ENCODE measurements around the gene RAB6B.

DNA sequence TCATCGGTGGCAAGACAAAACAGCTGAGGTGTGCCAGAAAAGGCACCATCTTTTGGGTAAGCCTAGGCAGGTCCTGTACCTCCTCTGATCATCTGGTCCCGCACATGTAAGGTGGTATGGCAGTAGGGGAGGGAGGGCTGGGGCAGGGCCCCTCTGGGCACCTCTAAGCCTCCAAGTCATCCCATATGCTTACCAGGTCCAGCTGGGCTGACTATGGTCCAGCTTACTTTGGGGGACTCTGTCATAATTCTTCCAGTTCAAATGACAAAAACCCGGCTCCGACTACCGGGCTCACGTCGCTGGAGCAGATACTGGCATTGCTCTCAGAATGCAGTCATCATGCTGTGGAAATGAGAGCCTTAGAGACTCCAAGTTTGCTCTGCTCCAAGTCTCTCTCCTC lies 1.9 kb upstream of the RAB6B start:
- TF ChIP-seq, protein P1, sequence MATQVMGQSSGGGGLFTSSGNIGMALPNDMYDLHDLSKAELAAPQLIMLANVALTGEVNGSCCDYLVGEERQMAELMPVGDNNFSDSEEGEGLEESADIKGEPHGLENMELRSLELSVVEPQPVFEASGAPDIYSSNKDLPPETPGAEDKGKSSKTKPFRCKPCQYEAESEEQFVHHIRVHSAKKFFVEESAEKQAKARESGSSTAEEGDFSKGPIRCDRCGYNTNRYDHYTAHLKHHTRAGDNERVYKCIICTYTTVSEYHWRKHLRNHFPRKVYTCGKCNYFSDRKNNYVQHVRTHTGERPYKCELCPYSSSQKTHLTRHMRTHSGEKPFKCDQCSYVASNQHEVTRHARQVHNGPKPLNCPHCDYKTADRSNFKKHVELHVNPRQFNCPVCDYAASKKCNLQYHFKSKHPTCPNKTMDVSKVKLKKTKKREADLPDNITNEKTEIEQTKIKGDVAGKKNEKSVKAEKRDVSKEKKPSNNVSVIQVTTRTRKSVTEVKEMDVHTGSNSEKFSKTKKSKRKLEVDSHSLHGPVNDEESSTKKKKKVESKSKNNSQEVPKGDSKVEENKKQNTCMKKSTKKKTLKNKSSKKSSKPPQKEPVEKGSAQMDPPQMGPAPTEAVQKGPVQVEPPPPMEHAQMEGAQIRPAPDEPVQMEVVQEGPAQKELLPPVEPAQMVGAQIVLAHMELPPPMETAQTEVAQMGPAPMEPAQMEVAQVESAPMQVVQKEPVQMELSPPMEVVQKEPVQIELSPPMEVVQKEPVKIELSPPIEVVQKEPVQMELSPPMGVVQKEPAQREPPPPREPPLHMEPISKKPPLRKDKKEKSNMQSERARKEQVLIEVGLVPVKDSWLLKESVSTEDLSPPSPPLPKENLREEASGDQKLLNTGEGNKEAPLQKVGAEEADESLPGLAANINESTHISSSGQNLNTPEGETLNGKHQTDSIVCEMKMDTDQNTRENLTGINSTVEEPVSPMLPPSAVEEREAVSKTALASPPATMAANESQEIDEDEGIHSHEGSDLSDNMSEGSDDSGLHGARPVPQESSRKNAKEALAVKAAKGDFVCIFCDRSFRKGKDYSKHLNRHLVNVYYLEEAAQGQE (IDR thresholded peaks at IDR 0.05; ENCODE audit: insufficient replicate concordance, low read depth) = no peak
- TF ChIP-seq, protein P2, sequence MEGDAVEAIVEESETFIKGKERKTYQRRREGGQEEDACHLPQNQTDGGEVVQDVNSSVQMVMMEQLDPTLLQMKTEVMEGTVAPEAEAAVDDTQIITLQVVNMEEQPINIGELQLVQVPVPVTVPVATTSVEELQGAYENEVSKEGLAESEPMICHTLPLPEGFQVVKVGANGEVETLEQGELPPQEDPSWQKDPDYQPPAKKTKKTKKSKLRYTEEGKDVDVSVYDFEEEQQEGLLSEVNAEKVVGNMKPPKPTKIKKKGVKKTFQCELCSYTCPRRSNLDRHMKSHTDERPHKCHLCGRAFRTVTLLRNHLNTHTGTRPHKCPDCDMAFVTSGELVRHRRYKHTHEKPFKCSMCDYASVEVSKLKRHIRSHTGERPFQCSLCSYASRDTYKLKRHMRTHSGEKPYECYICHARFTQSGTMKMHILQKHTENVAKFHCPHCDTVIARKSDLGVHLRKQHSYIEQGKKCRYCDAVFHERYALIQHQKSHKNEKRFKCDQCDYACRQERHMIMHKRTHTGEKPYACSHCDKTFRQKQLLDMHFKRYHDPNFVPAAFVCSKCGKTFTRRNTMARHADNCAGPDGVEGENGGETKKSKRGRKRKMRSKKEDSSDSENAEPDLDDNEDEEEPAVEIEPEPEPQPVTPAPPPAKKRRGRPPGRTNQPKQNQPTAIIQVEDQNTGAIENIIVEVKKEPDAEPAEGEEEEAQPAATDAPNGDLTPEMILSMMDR (IDR thresholded peaks at IDR 0.05; ENCODE audit: insufficient read depth, low read length) = no peak
- no peak for TF ChIP-seq POLR2AphosphoS5 (IDR thresholded peaks at IDR 0.05; ENCODE audit: low read depth)
- TF ChIP-seq SPI1 (IDR thresholded peaks at IDR 0.05; ENCODE audit: borderline replicate concordance, low read depth) = no peak
- no peak for TF ChIP-seq GABPA (IDR thresholded peaks at IDR 0.05; ENCODE audit: low read depth)

Data from HL-60 (cell line).